ENCODE measurements around the gene FIGN.

Gene FIGN

DNA sequence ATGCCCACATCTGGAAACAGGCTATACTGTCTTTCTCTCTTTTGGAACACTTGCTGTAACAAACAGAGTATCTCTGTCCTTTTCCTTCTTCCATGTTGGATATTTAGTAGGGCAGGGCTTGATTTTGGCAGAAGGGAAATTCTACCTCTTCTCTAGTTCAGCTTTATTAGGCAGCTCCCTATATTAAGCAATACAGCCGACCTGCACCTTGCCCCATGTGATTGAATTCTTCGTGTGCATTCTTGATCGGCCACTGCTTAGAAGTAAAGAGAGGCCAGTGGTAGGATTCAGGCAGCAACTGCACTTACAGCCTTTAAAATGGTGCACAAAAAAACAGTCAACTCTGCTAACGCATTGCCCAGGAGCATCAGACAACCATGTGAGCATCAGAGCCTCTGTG is 31.3 kb upstream of the FIGN start:
- no peaks in the 10 kb centered on the region for H3K9me3 ChIP-seq (ENCODE audit: control insufficient read depth in 2 of 2, low read length in 2 of 2)
- H3K27me3 ChIP-seq (ENCODE audit: control insufficient read depth in 1 of 2, insufficient read depth in 2 of 2, low read length in 2 of 2) = no peaks in the 10 kb centered on the region
- no peak overlapping the region for H3K27ac ChIP-seq (ENCODE audit: low read length)

DNA sequence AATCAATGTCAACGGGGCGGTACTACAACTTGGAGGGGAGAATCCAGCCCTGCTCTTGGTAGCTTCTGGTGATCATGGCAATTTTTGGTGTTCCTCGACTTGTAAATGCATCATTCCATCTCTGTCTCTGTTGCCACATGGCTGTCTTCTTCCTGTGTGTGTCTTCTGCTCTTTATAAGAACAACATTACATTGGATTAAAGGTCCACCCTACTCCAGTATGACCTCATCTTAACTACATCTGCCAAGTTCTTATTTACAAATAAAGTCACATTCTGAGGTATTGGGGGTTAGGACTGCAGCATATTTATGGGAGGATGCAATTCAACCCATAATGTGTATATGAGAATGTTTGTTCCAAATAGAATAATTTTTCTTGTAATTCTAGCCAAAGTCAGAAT is 28.8 kb upstream of the FIGN start:
- Histone ChIP-seq H3K4me1 (ENCODE audit: control insufficient read depth, insufficient read depth, low read length) (no peaks in the 10 kb centered on the region), H3K9me3 (ENCODE audit: control insufficient read depth in 2 of 2, low read length in 2 of 2) (no peaks in the 10 kb centered on the region), H3K27ac (ENCODE audit: low read length) (no peak overlapping the region), H3K9ac (ENCODE audit: low read length in 2 of 2) (no peak overlapping the region), H3K27me3 (ENCODE audit: control insufficient read depth in 1 of 2, insufficient read depth in 2 of 2, low read length in 2 of 2) (no peaks in the 10 kb centered on the region), H3K4me3 (ENCODE audit: low read length in 2 of 2) (no peak overlapping the region), H3K36me3 (ENCODE audit: control insufficient read depth in 2 of 2, insufficient read depth in 2 of 2, low read length in 2 of 2) (no peaks in the 10 kb centered on the region)

More for the DNA sequence above, 31.3 kb upstream of the FIGN start:
- Histone ChIP-seq H3K4me3 (ENCODE audit: low read length in 2 of 2) (no peak overlapping the region), H3K4me1 (ENCODE audit: control insufficient read depth, insufficient read depth, low read length) (no peaks in the 10 kb centered on the region), H3K36me3 (ENCODE audit: control insufficient read depth in 2 of 2, insufficient read depth in 2 of 2, low read length in 2 of 2) (no peaks in the 10 kb centered on the region), H3K9ac (ENCODE audit: low read length in 2 of 2) (no peak overlapping the region)

- Histone ChIP-seq H3K27ac (ENCODE audit: low read length) (no peak overlapping the region), H3K9ac (ENCODE audit: low read length in 2 of 2) (no peak overlapping the region), H3K27me3 (ENCODE audit: control insufficient read depth in 1 of 2, insufficient read depth in 2 of 2, low read length in 2 of 2) (no peaks in the 10 kb centered on the region)
Observed at GRCh38 chr2:163759013-163759412, 23.2 kb upstream of the FIGN start.

DNA sequence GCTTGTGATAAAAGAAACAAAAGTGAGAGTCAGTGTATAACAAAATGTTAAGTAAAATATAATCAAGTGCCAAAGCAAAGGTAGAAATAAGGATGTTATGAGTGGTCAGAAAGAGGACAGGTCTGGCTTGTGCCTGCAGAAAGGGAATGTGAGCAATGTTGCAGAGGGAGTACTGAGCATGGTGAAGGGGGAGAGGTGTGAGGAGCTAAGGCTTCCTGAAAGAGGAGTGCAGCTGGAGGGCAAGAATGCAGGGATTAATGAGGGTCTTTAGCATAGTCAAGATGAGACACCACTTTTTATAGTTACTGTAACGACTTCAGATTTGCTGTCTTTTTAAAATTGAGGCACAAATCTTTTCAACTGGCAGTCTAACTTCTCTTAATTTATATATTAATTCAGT is 22.0 kb upstream of the FIGN start:
- Histone ChIP-seq H3K27me3 (ENCODE audit: control insufficient read depth in 1 of 2, insufficient read depth in 2 of 2, low read length in 2 of 2) (no peaks in the 10 kb centered on the region), H3K27ac (ENCODE audit: low read length) (no peak overlapping the region), H3K4me1 (ENCODE audit: control insufficient read depth, insufficient read depth, low read length) (no peaks in the 10 kb centered on the region), H3K9ac (ENCODE audit: low read length in 2 of 2) (no peak overlapping the region), H3K4me3 (ENCODE audit: low read length in 2 of 2) (no peak overlapping the region), H3K9me3 (ENCODE audit: control insufficient read depth in 2 of 2, low read length in 2 of 2) (no peaks in the 10 kb centered on the region), H3K36me3 (ENCODE audit: control insufficient read depth in 2 of 2, insufficient read depth in 2 of 2, low read length in 2 of 2) (no peaks in the 10 kb centered on the region)

More at GRCh38 chr2:163759013-163759412, 23.2 kb upstream of the FIGN start:
- no peak overlapping the region for H3K4me3 ChIP-seq (ENCODE audit: low read length in 2 of 2)
- no peaks in the 10 kb centered on the region for H3K4me1 ChIP-seq (ENCODE audit: control insufficient read depth, insufficient read depth, low read length)
- H3K9me3 ChIP-seq (ENCODE audit: control insufficient read depth in 2 of 2, low read length in 2 of 2) = no peaks in the 10 kb centered on the region
- no peaks in the 10 kb centered on the region for H3K36me3 ChIP-seq (ENCODE audit: control insufficient read depth in 2 of 2, insufficient read depth in 2 of 2, low read length in 2 of 2)

- H3K9me3 ChIP-seq (ENCODE audit: control insufficient read depth in 2 of 2, low read length in 2 of 2) = no peaks in the 10 kb centered on the region
- H3K4me3 ChIP-seq (ENCODE audit: low read length in 2 of 2) = no peak overlapping the region
- no peaks in the 10 kb centered on the region for H3K27me3 ChIP-seq (ENCODE audit: control insufficient read depth in 1 of 2, insufficient read depth in 2 of 2, low read length in 2 of 2)
- no peak overlapping the region for H3K27ac ChIP-seq (ENCODE audit: low read length)
- H3K4me1 ChIP-seq (ENCODE audit: control insufficient read depth, insufficient read depth, low read length) = no peaks in the 10 kb centered on the region
- H3K9ac ChIP-seq (ENCODE audit: low read length in 2 of 2) = no peak overlapping the region
- no peaks in the 10 kb centered on the region for H3K36me3 ChIP-seq (ENCODE audit: control insufficient read depth in 2 of 2, insufficient read depth in 2 of 2, low read length in 2 of 2)
Observed at GRCh38 chr2:163756588-163756987, 20.8 kb upstream of the FIGN start.

DNA sequence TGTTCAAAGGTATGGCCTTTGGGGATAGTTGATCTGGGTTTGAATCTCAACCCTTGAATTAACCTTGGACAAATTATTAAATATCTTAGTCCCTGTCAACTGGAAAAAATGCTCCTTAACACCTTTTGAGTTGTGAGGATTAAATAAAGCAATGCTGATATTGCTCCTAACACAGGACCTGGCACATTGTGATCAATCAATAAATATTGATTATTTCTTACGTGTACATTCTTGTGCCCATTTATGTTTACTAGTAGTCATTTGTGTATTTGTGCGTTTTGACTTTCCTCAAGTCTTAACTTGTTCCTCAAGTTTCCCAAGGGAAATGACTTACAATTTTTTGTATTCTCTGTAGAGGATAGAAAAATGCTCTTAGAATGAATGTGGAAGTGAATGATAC is 19.6 kb upstream of the FIGN start:
- Histone ChIP-seq H3K9ac (ENCODE audit: low read length in 2 of 2) (no peak overlapping the region), H3K36me3 (ENCODE audit: control insufficient read depth in 2 of 2, insufficient read depth in 2 of 2, low read length in 2 of 2) (no peaks in the 10 kb centered on the region), H3K4me3 (ENCODE audit: low read length in 2 of 2) (no peak overlapping the region), H3K27ac (ENCODE audit: low read length) (no peak overlapping the region), H3K9me3 (ENCODE audit: control insufficient read depth in 2 of 2, low read length in 2 of 2) (no peaks in the 10 kb centered on the region), H3K27me3 (ENCODE audit: control insufficient read depth in 1 of 2, insufficient read depth in 2 of 2, low read length in 2 of 2) (no peaks in the 10 kb centered on the region), H3K4me1 (ENCODE audit: control insufficient read depth, insufficient read depth, low read length) (no peaks in the 10 kb centered on the region)

DNA sequence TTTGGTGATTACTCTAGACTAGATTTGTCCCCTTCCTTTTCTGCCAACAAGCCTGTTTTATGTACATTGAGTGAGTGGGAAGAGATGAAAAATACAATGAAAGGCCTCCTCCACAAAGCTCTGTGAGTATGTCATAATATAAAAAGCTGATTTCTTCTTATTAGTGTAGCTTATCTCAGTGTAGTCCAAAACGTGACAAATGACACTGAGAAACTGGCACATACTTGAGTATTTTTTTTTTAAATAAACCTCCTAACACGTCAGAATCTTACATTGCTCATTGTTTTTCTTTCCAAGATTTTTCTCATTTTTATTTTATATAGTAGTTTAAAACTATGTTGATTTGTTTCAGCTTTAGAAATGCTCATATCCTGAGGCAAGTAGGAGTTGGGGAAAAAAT is 17.9 kb upstream of the FIGN start:
- H3K4me3 ChIP-seq (ENCODE audit: low read length in 2 of 2) = no peak overlapping the region
- H3K4me1 ChIP-seq (ENCODE audit: control insufficient read depth, insufficient read depth, low read length) = no peaks in the 10 kb centered on the region
- no peaks in the 10 kb centered on the region for H3K36me3 ChIP-seq (ENCODE audit: control insufficient read depth in 2 of 2, insufficient read depth in 2 of 2, low read length in 2 of 2)
- no peak overlapping the region for H3K9ac ChIP-seq (ENCODE audit: low read length in 2 of 2)
- no peak overlapping the region for H3K27ac ChIP-seq (ENCODE audit: low read length)
- no peaks in the 10 kb centered on the region for H3K27me3 ChIP-seq (ENCODE audit: control insufficient read depth in 1 of 2, insufficient read depth in 2 of 2, low read length in 2 of 2)
- H3K9me3 ChIP-seq (ENCODE audit: control insufficient read depth in 2 of 2, low read length in 2 of 2) = no peaks in the 10 kb centered on the region

GRCh38 chr2:163752267-163752666 is 16.5 kb upstream of the FIGN start:
- no peak overlapping the region for H3K27ac ChIP-seq (ENCODE audit: low read length)
- H3K4me3 ChIP-seq (ENCODE audit: low read length in 2 of 2) = no peak overlapping the region
- no peaks in the 10 kb centered on the region for H3K36me3 ChIP-seq (ENCODE audit: control insufficient read depth in 2 of 2, insufficient read depth in 2 of 2, low read length in 2 of 2)
- no peak overlapping the region for H3K9ac ChIP-seq (ENCODE audit: low read length in 2 of 2)
- no peaks in the 10 kb centered on the region for H3K4me1 ChIP-seq (ENCODE audit: control insufficient read depth, insufficient read depth, low read length)
- no peaks in the 10 kb centered on the region for H3K9me3 ChIP-seq (ENCODE audit: control insufficient read depth in 2 of 2, low read length in 2 of 2)
- H3K27me3 ChIP-seq (ENCODE audit: control insufficient read depth in 1 of 2, insufficient read depth in 2 of 2, low read length in 2 of 2) = no peaks in the 10 kb centered on the region

DNA sequence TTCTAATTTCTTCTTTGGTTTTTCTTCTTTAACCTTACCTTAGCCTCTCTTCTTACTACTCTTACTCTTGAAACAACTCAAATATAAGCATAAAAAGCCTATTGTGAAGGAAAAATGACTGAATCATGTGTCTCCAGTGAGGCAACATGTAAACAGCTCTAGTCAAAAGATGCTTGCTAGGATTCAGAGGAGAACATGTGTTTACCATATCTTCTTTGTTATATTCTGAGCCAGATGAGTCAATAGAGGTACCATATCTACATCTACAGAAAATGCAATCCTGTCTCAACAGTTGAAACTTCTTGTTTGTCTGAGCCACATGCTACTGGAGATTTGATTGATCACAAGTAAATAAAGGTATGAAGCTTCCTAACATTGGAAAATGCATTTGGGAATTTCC is 15.9 kb upstream of the FIGN start:
- no peaks in the 10 kb centered on the region for H3K27me3 ChIP-seq (ENCODE audit: control insufficient read depth in 1 of 2, insufficient read depth in 2 of 2, low read length in 2 of 2)
- no peak overlapping the region for H3K4me3 ChIP-seq (ENCODE audit: low read length in 2 of 2)
- H3K4me1 ChIP-seq (ENCODE audit: control insufficient read depth, insufficient read depth, low read length) = no peaks in the 10 kb centered on the region
- H3K36me3 ChIP-seq (ENCODE audit: control insufficient read depth in 2 of 2, insufficient read depth in 2 of 2, low read length in 2 of 2) = no peaks in the 10 kb centered on the region
- no peaks in the 10 kb centered on the region for H3K9me3 ChIP-seq (ENCODE audit: control insufficient read depth in 2 of 2, low read length in 2 of 2)
- no peak overlapping the region for H3K27ac ChIP-seq (ENCODE audit: low read length)
- no peak overlapping the region for H3K9ac ChIP-seq (ENCODE audit: low read length in 2 of 2)

DNA sequence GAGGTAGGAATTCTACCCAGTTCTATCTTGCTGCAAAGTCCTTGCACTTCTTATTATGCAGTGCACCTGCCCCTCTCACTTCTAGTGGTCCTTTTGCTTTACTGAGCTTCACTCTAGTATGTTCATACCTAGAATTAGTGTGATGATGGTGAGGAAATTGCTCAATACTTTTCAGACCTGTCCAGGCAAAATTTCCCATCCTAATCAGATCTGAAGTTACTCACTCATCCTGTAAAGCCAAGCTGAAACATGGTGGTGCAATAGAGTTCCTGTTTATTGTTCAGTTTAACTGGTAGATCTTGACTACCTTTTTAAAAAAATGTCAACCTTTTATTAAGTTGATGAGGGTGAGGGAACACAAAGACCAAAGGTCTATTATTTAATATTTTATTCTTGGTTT is 12.6 kb upstream of the FIGN start:
- Histone ChIP-seq H3K4me3 (ENCODE audit: low read length in 2 of 2) (no peak overlapping the region), H3K9me3 (ENCODE audit: control insufficient read depth in 2 of 2, low read length in 2 of 2) (no peaks in the 10 kb centered on the region), H3K36me3 (ENCODE audit: control insufficient read depth in 2 of 2, insufficient read depth in 2 of 2, low read length in 2 of 2) (no peaks in the 10 kb centered on the region), H3K27ac (ENCODE audit: low read length) (no peak overlapping the region), H3K27me3 (ENCODE audit: control insufficient read depth in 1 of 2, insufficient read depth in 2 of 2, low read length in 2 of 2) (no peaks in the 10 kb centered on the region), H3K9ac (ENCODE audit: low read length in 2 of 2) (no peak overlapping the region), H3K4me1 (ENCODE audit: control insufficient read depth, insufficient read depth, low read length) (no peaks in the 10 kb centered on the region)

- H3K27ac ChIP-seq (ENCODE audit: low read length) = no peak overlapping the region
- no peaks in the 10 kb centered on the region for H3K4me1 ChIP-seq (ENCODE audit: control insufficient read depth, insufficient read depth, low read length)
- no peak overlapping the region for H3K9ac ChIP-seq (ENCODE audit: low read length in 2 of 2)
- no peaks in the 10 kb centered on the region for H3K9me3 ChIP-seq (ENCODE audit: control insufficient read depth in 2 of 2, low read length in 2 of 2)
- H3K36me3 ChIP-seq (ENCODE audit: control insufficient read depth in 2 of 2, insufficient read depth in 2 of 2, low read length in 2 of 2) = no peaks in the 10 kb centered on the region
- H3K4me3 ChIP-seq (ENCODE audit: low read length in 2 of 2) = no peak overlapping the region
- H3K27me3 ChIP-seq (ENCODE audit: control insufficient read depth in 1 of 2, insufficient read depth in 2 of 2, low read length in 2 of 2) = peaks cover 0 to 5% of the 10 kb centered on the region in 2 donors
Observed at GRCh38 chr2:163741435-163741834, 5.6 kb upstream of the FIGN start.

- Histone ChIP-seq H3K4me1 (ENCODE audit: control insufficient read depth, insufficient read depth, low read length) (no peaks in the 10 kb centered on the region), H3K9ac (ENCODE audit: low read length in 2 of 2) (no peak overlapping the region), H3K4me3 (ENCODE audit: low read length in 2 of 2) (no peak overlapping the region), H3K27me3 (ENCODE audit: control insufficient read depth in 1 of 2, insufficient read depth in 2 of 2, low read length in 2 of 2) (peaks cover 0 to 8% of the 10 kb centered on the region in 2 donors), H3K27ac (ENCODE audit: low read length) (no peak overlapping the region), H3K36me3 (ENCODE audit: control insufficient read depth in 2 of 2, insufficient read depth in 2 of 2, low read length in 2 of 2) (no peaks in the 10 kb centered on the region), H3K9me3 (ENCODE audit: control insufficient read depth in 2 of 2, low read length in 2 of 2) (no peaks in the 10 kb centered on the region)
Observed at GRCh38 chr2:163737563-163737962, 1.8 kb upstream of the FIGN start.

All from stomach smooth muscle (tissue), 2 donors.